Prostate gland (tissue), 2 donors: ENCODE results near the gene IFIT3.

Experiments
- CTCF ChIP-seq, 4 experiments: fragments of 200-600 bp in 2 of 4; fragments of 450-650 bp in 2 of 4; sonication (generic) in 2 of 4; IDR thresholded peaks; 1 replicate in 3 of 4; 2 replicates in 1 of 4; pipeline ENCODE4 v1.5.1; 2016 to 2019; ENCODE audit warnings: antibody characterized with exemption in 4 of 4, mild to moderate bottlenecking in 2 of 4, moderate library complexity in 2 of 4
- POLR2A ChIP-seq: fragments of 450-650 bp; IDR thresholded peaks from one replicate; pipeline ENCODE4 v1.6.1; 2016; ENCODE audit warnings: antibody characterized with exemption, mild to moderate bottlenecking
- POLR2AphosphoS5 ChIP-seq: sonication (generic); formaldehyde crosslinking; IDR thresholded peaks from one replicate; pipeline ENCODE4 v1.6.1; 2017; ENCODE audit warnings: antibody characterized with exemption

GRCh38 chr10:89348481-89348880 is 20.7 kb downstream of the IFIT3 start:
- TF ChIP-seq CTCF (IDR thresholded peaks at IDR 0.05) (no peak), POLR2A (no peak), POLR2AphosphoS5 (no peak)
